ENCODE data around the gene NUCB1. TPM values are rescaled to one million over a fixed set of nuclear protein-coding genes. Genes with fewer than 3 reads are reported as not detected.
"Not testable (repeated sequence)": the region's sequence is repeated elsewhere in the genome, so short reads cannot be mapped to it uniquely, and the experiment has no call there.

Gene NUCB1
- polyA plus RNA-seq, 1 donor (not counting 4 experiments of a cell fraction or from before 2014, with no cell fraction given) = 44.3 TPM

DNA sequence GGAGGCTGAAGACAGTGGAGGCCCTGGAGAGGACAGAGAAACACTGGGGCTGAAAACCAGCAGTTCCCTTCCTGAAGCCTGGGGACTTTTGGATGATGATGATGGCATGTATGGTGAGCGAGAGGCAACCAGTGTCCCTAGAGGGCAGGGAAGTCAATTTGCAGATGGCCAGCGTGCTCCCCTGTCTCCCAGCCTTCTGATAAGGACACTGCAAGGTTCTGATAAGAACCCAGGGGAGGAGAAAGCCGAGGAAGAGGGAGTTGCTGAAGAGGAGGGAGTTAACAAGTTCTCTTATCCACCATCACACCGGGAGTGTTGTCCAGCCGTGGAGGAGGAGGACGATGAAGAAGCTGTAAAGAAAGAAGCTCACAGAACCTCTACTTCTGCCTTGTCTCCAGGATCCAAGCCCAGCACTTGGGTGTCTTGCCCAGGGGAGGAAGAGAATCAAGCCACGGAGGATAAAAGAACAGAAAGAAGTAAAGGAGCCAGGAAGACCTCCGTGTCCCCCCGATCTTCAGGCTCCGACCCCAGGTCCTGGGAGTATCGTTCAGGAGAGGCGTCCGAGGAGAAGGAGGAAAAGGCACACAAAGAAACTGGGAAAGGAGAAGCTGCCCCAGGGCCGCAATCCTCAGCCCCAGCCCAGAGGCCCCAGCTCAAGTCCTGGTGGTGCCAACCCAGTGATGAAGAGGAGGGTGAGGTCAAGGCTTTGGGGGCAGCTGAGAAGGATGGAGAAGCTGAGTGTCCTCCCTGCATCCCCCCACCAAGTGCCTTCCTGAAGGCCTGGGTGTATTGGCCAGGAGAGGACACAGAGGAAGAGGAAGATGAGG lies 26.4 kb upstream of the NUCB1 start:
- Histone ChIP-seq H3K27ac (ENCODE audit: control insufficient read depth, insufficient read depth, low read length) (peak overlapping the region; percentile 100), H3K9ac (ENCODE audit: control insufficient read depth, extremely low read depth, insufficient read depth, low read length) (peak overlapping the region; percentile 100), H4K20me1 (ENCODE audit: control insufficient read depth, extremely low read depth, insufficient read depth, low read length) (peaks cover 15% of the 10 kb centered on the region), H3K27me3 (ENCODE audit: control insufficient read depth, extremely low read depth, insufficient read depth, low read length) (no peaks in the 10 kb centered on the region), H3K9me3 (ENCODE audit: control insufficient read depth, low read depth, low read length) (no peaks in the 10 kb centered on the region), H2AFZ (ENCODE audit: control insufficient read depth, low read length) (no peak overlapping the region), H3K79me2 (ENCODE audit: control insufficient read depth, insufficient read depth, low read length) (peaks cover 32% of the 10 kb centered on the region), H3K9me1 (ENCODE audit: control insufficient read depth, extremely low read depth, insufficient read depth, low read length) (peaks cover 2% of the 10 kb centered on the region), H3K4me1 (ENCODE audit: control insufficient read depth, extremely low read depth, insufficient read depth, low read length) (peaks cover 8% of the 10 kb centered on the region), H3K36me3 (ENCODE audit: control insufficient read depth in 2 of 2, extremely low read depth in 1 of 2, insufficient read depth in 2 of 2, low read length in 2 of 2) (peaks cover 22 to 30% of the 10 kb centered on the region in 2 experiments), H3K4me2 (ENCODE audit: control insufficient read depth, extremely low read depth, insufficient read depth, low read depth, low read length) (peak overlapping the region; percentile 91), H3K4me3 (ENCODE audit: control insufficient read depth in 2 of 3, extremely low read depth in 1 of 3, insufficient read depth in 2 of 3, low read depth in 1 of 3, low read length in 3 of 3) (peak overlapping the region; percentile 99 to 100 (median 100))
- TF ChIP-seq, protein P1, sequence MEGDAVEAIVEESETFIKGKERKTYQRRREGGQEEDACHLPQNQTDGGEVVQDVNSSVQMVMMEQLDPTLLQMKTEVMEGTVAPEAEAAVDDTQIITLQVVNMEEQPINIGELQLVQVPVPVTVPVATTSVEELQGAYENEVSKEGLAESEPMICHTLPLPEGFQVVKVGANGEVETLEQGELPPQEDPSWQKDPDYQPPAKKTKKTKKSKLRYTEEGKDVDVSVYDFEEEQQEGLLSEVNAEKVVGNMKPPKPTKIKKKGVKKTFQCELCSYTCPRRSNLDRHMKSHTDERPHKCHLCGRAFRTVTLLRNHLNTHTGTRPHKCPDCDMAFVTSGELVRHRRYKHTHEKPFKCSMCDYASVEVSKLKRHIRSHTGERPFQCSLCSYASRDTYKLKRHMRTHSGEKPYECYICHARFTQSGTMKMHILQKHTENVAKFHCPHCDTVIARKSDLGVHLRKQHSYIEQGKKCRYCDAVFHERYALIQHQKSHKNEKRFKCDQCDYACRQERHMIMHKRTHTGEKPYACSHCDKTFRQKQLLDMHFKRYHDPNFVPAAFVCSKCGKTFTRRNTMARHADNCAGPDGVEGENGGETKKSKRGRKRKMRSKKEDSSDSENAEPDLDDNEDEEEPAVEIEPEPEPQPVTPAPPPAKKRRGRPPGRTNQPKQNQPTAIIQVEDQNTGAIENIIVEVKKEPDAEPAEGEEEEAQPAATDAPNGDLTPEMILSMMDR (optimal IDR thresholded peaks at IDR 0.05 in 1 of 3, IDR thresholded peaks at IDR 0.05 in 1 of 3, conservative IDR thresholded peaks at IDR 0.05 in 1 of 3; ENCODE audit: extremely low read depth in 1 of 3, insufficient read depth in 2 of 3, low read length in 3 of 3) = no peak
- no peak for TF ChIP-seq EZH2 (IDR thresholded peaks at IDR 0.05; ENCODE audit: low read length)
- FAIRE-seq (no peak), DNase-seq (ENCODE audit: low read depth, low spot score) (no peak)
- dilution Hi-C loops (cut with MboI; ENCODE audit: extremely low pct_ligation_motif_present, low sequenced_read_pairs) = no loop called here

DNA sequence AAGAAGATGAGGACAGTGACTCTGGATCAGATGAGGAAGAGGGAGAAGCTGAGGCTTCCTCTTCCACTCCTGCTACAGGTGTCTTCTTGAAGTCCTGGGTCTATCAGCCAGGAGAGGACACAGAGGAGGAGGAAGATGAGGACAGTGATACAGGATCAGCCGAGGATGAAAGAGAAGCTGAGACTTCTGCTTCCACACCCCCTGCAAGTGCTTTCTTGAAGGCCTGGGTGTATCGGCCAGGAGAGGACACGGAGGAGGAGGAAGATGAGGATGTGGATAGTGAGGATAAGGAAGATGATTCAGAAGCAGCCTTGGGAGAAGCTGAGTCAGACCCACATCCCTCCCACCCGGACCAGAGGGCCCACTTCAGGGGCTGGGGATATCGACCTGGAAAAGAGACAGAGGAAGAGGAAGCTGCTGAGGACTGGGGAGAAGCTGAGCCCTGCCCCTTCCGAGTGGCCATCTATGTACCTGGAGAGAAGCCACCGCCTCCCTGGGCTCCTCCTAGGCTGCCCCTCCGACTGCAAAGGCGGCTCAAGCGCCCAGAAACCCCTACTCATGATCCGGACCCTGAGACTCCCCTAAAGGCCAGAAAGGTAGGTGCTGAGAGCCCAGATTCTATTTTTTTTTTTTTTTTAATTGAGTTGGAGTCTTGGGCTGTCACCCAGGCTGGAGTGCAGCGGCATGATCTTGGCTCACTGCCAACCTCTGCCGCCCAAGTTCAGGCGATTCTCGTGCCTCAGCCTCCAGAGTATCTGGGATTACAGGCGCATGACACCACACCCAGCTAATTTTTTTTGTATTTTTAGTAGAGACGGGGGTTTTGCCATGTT lies 25.6 kb upstream of the NUCB1 start:
- dilution Hi-C loops (cut with MboI; ENCODE audit: extremely low pct_ligation_motif_present, low sequenced_read_pairs) = no loop called here
- Histone ChIP-seq H3K79me2 (ENCODE audit: control insufficient read depth, insufficient read depth, low read length) (peaks cover 32% of the 10 kb centered on the region), H3K4me2 (ENCODE audit: control insufficient read depth, extremely low read depth, insufficient read depth, low read depth, low read length) (peak overlapping the region; percentile 91), H3K9me1 (ENCODE audit: control insufficient read depth, extremely low read depth, insufficient read depth, low read length) (peaks cover 2% of the 10 kb centered on the region), H3K27me3 (ENCODE audit: control insufficient read depth, extremely low read depth, insufficient read depth, low read length) (no peaks in the 10 kb centered on the region), H4K20me1 (ENCODE audit: control insufficient read depth, extremely low read depth, insufficient read depth, low read length) (peaks cover 15% of the 10 kb centered on the region), H3K9me3 (ENCODE audit: control insufficient read depth, low read depth, low read length) (no peaks in the 10 kb centered on the region), H3K36me3 (ENCODE audit: control insufficient read depth in 2 of 2, extremely low read depth in 1 of 2, insufficient read depth in 2 of 2, low read length in 2 of 2) (peaks cover 22 to 30% of the 10 kb centered on the region in 2 experiments), H3K4me3 (ENCODE audit: control insufficient read depth in 2 of 3, extremely low read depth in 1 of 3, insufficient read depth in 2 of 3, low read depth in 1 of 3, low read length in 3 of 3) (peak overlapping the region; percentile 99 to 100 (median 100)), H2AFZ (ENCODE audit: control insufficient read depth, low read length) (no peak overlapping the region), H3K9ac (ENCODE audit: control insufficient read depth, extremely low read depth, insufficient read depth, low read length) (peak overlapping the region; percentile 100), H3K27ac (ENCODE audit: control insufficient read depth, insufficient read depth, low read length) (peak overlapping the region; percentile 100), H3K4me1 (ENCODE audit: control insufficient read depth, extremely low read depth, insufficient read depth, low read length) (peaks cover 8% of the 10 kb centered on the region)
- DNase-seq (ENCODE audit: low read depth, low spot score) (peak; percentile 40), FAIRE-seq (no peak)
- TF ChIP-seq, protein P1 (optimal IDR thresholded peaks at IDR 0.05 in 1 of 3, IDR thresholded peaks at IDR 0.05 in 1 of 3, conservative IDR thresholded peaks at IDR 0.05 in 1 of 3; ENCODE audit: extremely low read depth in 1 of 3, insufficient read depth in 2 of 3, low read length in 3 of 3) = no peak
- TF ChIP-seq EZH2 (IDR thresholded peaks at IDR 0.05; ENCODE audit: low read length) = no peak

DNA sequence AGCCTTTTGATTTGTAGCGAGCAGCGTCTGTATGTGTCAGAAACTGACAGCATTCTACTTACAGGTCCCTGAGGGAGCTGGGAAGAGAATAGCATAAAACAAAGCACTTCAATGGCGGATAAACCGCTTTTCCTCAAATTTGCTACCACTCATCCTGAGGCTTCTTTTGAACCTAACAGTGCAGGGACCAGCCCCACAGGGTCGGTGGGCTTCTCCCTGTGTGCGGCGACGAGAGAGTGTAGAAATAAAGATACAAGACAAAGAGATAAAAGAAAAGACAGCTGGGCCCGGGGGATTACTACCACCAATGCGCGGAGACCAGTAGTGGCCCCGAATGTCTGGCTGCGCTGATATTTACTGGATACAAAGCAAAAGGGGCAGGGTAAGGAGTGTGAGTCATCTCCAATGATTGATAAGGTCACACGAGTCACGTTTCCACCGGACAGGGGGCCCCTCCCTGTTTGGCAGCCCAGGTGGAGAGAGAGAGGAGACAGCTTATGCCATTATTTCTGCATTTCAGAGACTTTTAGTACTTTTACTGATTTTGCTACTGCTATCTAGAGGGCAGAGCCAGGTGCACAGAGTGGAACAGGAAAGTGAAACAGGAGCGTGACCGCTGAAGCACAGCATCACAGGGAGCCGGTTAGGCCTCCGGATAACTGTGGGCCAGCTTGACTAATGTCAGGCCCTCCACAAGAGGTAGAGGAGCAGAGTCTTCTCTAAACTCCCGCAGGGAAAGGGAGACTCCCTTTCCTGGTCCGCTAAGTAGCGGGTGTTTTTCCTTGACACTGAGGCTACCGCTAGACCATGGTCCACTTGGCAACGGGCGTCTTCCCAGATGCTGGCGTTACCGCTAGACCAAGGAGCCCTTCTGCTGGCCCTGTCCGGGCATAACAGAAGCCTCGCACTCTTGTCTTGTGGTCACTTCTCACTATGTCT lies 23.8 kb upstream of the NUCB1 start:
- peak overlapping the region; percentile 99 to 100 (median 100) for H3K4me3 ChIP-seq (ENCODE audit: control insufficient read depth in 2 of 3, extremely low read depth in 1 of 3, insufficient read depth in 2 of 3, low read depth in 1 of 3, low read length in 3 of 3)
- H4K20me1 ChIP-seq (ENCODE audit: control insufficient read depth, extremely low read depth, insufficient read depth, low read length) = peaks cover 15% of the 10 kb centered on the region
- H3K9me1 ChIP-seq (ENCODE audit: control insufficient read depth, extremely low read depth, insufficient read depth, low read length); DNase-seq (ENCODE audit: low read depth, low spot score); dilution Hi-C loops (cut with MboI; ENCODE audit: extremely low pct_ligation_motif_present, low sequenced_read_pairs); H2AFZ ChIP-seq (ENCODE audit: control insufficient read depth, low read length); H3K4me1 ChIP-seq (ENCODE audit: control insufficient read depth, extremely low read depth, insufficient read depth, low read length); H3K9me3 ChIP-seq (ENCODE audit: control insufficient read depth, low read depth, low read length); H3K27me3 ChIP-seq (ENCODE audit: control insufficient read depth, extremely low read depth, insufficient read depth, low read length); FAIRE-seq: not testable (repeated sequence)
- H3K79me2 ChIP-seq (ENCODE audit: control insufficient read depth, insufficient read depth, low read length) = peaks cover 32% of the 10 kb centered on the region
- peak overlapping the region; percentile 100 for H3K9ac ChIP-seq (ENCODE audit: control insufficient read depth, extremely low read depth, insufficient read depth, low read length)
- peaks cover 22 to 30% of the 10 kb centered on the region in 2 experiments for H3K36me3 ChIP-seq (ENCODE audit: control insufficient read depth in 2 of 2, extremely low read depth in 1 of 2, insufficient read depth in 2 of 2, low read length in 2 of 2)
- peak overlapping the region; percentile 100 for H3K27ac ChIP-seq (ENCODE audit: control insufficient read depth, insufficient read depth, low read length)
- H3K4me2 ChIP-seq (ENCODE audit: control insufficient read depth, extremely low read depth, insufficient read depth, low read depth, low read length) = peak overlapping the region; percentile 91

All from keratinocyte (primary cell).